PC-3 (cell line): ENCODE results near the gene PDP2. TPM values are rescaled to one million over a fixed set of nuclear protein-coding genes. Genes with fewer than 3 reads are reported as not detected.
"Not testable (repeated sequence)": the region's sequence is repeated elsewhere in the genome, so short reads cannot be mapped to it uniquely, and the experiment has no call there.

Source experiments
- ATAC-seq: fragments of 200-7000 bp; cut with Tn5 transposase; 2 replicates; pipeline ENCODE4 v1.9.1; 2020; ENCODE audit warnings: mild to moderate bottlenecking, moderate library complexity
- BruUV-seq: library from RNA; stranded (reverse); fragments of 400-500 nt; replicated peaks from 2 replicates; lab custom pipeline; 2021; lab: Mats Ljungman, UMichigan
- CTCF ChIA-PET: fragments of 300-600 bp; sonication (Branson Sonifier 250); formaldehyde crosslinking; loops from one replicate; lab custom pipeline; 2022; ENCODE audit warnings: antibody characterized with exemption; lab: Charles Lee
- POLR2A ChIA-PET: fragments of 300-600 bp; sonication (Branson Sonifier 250); formaldehyde crosslinking; loops from one replicate; lab custom pipeline; 2022; ENCODE audit warnings: antibody characterized with exemption; ENCODE audit not compliant: unreplicated experiment; lab: Charles Lee
- DNase-seq: peaks from one replicate; pipeline ENCODE4 v3.0.0-alpha.2; 2015
- H2AFZ ChIP-seq: fragments of 300-600 bp; sonication (generic); 2 replicates; pipeline ENCODE4 v1.6.0; 2016; ENCODE audit warnings: antibody characterized with exemption, low read length
- H3F3A ChIP-seq: fragments of 300-600 bp; sonication (generic); one replicate; pipeline ENCODE4 v1.6.0; 2017; ENCODE audit warnings: antibody characterized with exemption, low read length, control low read depth, mild to moderate bottlenecking; ENCODE audit not compliant: unreplicated experiment
- H3K27ac ChIP-seq: fragments of 300-600 bp; sonication (generic); 2 replicates; pipeline ENCODE4 v1.5.1; 2016; ENCODE audit warnings: mild to moderate bottlenecking, low read length
- H3K27me3 ChIP-seq: fragments of 300-600 bp; sonication (generic); 2 replicates; pipeline ENCODE4 v1.6.1; 2016; ENCODE audit warnings: low read length, mixed read lengths
- H3K36me3 ChIP-seq: fragments of 300-600 bp; sonication (generic); 2 replicates; pipeline ENCODE4 v1.6.1; 2016; ENCODE audit warnings: low read depth, mixed run types, low read length, mixed read lengths
- H3K4me1 ChIP-seq: fragments of 300-600 bp; sonication (generic); 2 replicates; pipeline ENCODE4 v1.5.1; 2016; ENCODE audit warnings: low read length; ENCODE audit not compliant: insufficient read depth
- H3K4me2 ChIP-seq: fragments of 300-600 bp; sonication (generic); 2 replicates; pipeline ENCODE4 v1.6.0; 2016; ENCODE audit warnings: low read length
- H3K4me3 ChIP-seq: fragments of 300-600 bp; sonication (generic); 2 replicates; pipeline ENCODE4 v1.5.1; 2016; ENCODE audit warnings: mild to moderate bottlenecking, low read length, mixed read lengths
- H3K79me2 ChIP-seq: fragments of 300-600 bp; sonication (generic); 2 replicates; pipeline ENCODE4 v1.6.1; 2017; ENCODE audit warnings: low read length, mixed read lengths
- H3K9ac ChIP-seq: fragments of 300-600 bp; sonication (generic); 2 replicates; pipeline ENCODE4 v1.6.0; 2016; ENCODE audit warnings: mild to moderate bottlenecking, low read length
- H3K9me2 ChIP-seq: fragments of 300-600 bp; sonication (generic); replicated peaks from 2 replicates; pipeline ENCODE4 v1.6.1; 2016; ENCODE audit warnings: mixed run types, low read length, mixed read lengths
- H3K9me3 ChIP-seq: fragments of 300-600 bp; sonication (generic); 2 replicates; pipeline ENCODE4 v1.6.1; 2016; ENCODE audit warnings: low read length, mixed read lengths
- H4K20me1 ChIP-seq: fragments of 300-600 bp; sonication (generic); 2 replicates; pipeline ENCODE4 v1.6.1; 2016; ENCODE audit warnings: low read length, mixed read lengths
- CTCF ChIP-seq: fragments of 300-600 bp; sonication (generic); conservative IDR thresholded peaks from 2 replicates; pipeline ENCODE4 v1.5.1; 2017; ENCODE audit warnings: antibody characterized with exemption, low read depth, mild to moderate bottlenecking, low read length
- EZH2 ChIP-seq: fragments of 300-600 bp; sonication (generic); IDR thresholded peaks from one replicate; pipeline ENCODE4 v1.6.1; 2017; ENCODE audit warnings: antibody characterized with exemption, mild to moderate bottlenecking, low read length; ENCODE audit not compliant: unreplicated experiment
- EZH2phosphoT487 ChIP-seq: fragments of 300-600 bp; sonication (generic); IDR thresholded peaks from 2 replicates; pipeline ENCODE4 v1.6.1; 2018; ENCODE audit warnings: mild to moderate bottlenecking, antibody characterized with exemption, low read length, borderline replicate concordance
- intact Hi-C: fragments of 100-400 bp; cut with micrococcal nuclease; formaldehyde crosslinking; loops from 2 replicates; pipeline ENCODE4 v1.9.0; 2023
- total RNA-seq: library from RNA; depleted of rRNA; stranded (reverse); fragments of >200 nt; gene quantifications from 2 replicates; pipeline ENCODE4 v1.2.3, GENCODE V29; 2014

PDP2 gene
- total RNA-seq, 1 experiment from 2014 or later = 2.8 TPM

DNA sequence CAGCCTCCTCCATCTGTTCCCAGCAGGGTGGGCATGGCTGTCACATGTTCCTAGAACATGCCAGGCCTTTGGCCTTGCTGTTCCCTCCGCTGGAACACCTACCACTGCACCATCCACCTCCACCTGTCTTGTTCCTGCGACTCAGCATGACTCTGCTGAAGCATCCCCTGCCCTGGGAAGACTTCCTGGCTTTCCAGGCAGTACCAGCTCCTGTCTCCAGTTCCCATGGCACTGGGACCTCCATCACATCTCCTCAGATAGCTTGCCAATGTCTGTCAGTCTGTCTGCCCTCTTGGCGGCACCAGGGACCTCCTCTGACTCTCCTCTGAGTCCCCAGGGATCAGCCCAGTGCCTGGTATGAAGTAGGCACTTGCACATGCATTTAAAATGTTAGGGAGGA lies 15.7 kb downstream of the PDP2 start:
- no peaks in the 10 kb centered on the region for H3K9me2 ChIP-seq
- no peak overlapping the region for H3K9ac ChIP-seq
- no peak overlapping the region for H2AFZ ChIP-seq
- no peaks in the 10 kb centered on the region for H4K20me1 ChIP-seq
- no peaks in the 10 kb centered on the region for H3K36me3 ChIP-seq
- H3F3A ChIP-seq = no peaks in the 10 kb centered on the region
- CTCF ChIA-PET = no interaction called here
- DNase-seq (no peak), ATAC-seq (no peak)
- no TSS peak for BruUV-seq
- H3K4me1 ChIP-seq = peaks cover 4% of the 10 kb centered on the region; the same call in 1 of the 2 replicates
- H3K79me2 ChIP-seq = no peaks in the 10 kb centered on the region
- no peaks in the 10 kb centered on the region for H3K9me3 ChIP-seq
- H3K4me2 ChIP-seq = no peak overlapping the region
- H3K27ac ChIP-seq = no peak overlapping the region
- H3K4me3 ChIP-seq = no peak overlapping the region
- no peak for TF ChIP-seq EZH2phosphoT487
- no peak for TF ChIP-seq CTCF
- no peak for TF ChIP-seq EZH2
- H3K27me3 ChIP-seq = no peaks in the 10 kb centered on the region
- intact Hi-C loops = no loop called here
- POLR2A ChIA-PET = no interaction called here

DNA sequence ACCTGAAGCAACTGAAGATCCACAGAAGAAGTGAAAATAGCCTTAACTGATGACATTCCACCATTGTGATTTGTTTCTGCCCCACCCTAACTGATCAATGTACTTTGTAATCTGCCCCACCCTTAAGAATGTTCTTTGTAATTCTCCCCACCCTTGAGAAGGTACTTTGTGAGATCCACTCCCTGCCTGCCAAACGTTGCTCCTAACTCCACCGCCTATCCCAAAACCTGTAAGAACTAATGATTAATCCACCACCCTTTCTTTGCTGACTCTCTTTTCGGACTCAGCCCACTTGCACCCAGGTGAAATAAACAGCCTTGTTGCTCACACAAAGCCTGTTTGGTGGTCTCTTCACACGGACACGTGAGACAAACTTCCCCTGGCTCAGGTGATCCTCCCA lies 16.4 kb downstream of the PDP2 start:
- ATAC-seq, CTCF ChIA-PET: not testable (repeated sequence)

DNA sequence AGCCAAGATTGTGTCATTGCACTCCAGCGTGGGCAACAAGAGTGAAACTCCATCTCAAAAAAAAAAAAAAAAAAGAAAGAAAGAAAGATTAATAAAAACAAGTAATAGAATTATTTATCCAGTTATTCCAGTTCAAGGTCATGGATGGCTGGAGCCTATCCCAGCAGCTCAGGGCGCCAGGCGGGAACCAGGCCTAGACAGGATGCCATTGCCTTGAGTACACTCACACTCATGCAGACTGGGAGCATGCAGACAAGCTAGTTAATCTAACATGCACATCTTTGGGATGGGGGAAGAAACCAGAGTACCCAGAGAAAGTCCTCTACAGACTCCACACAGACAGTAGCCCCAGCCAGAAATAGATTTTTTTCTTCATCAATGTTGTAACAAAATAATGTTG lies 17.9 kb downstream of the PDP2 start:
- no peak overlapping the region for H2AFZ ChIP-seq
- H3K79me2 ChIP-seq = no peaks in the 10 kb centered on the region
- no peak overlapping the region for H3K4me2 ChIP-seq
- BruUV-seq = no TSS peak
- ChIA-PET CTCF (no interaction called here), POLR2A (no interaction called here)
- H3F3A ChIP-seq = no peaks in the 10 kb centered on the region
- no peak for DNase-seq
- no peak overlapping the region for H3K9ac ChIP-seq
- intact Hi-C loops = no loop called here
- no peak for ATAC-seq
- H3K36me3 ChIP-seq = no peaks in the 10 kb centered on the region
- no peaks in the 10 kb centered on the region for H3K27me3 ChIP-seq
- TF ChIP-seq EZH2phosphoT487 (no peak), CTCF (no peak), EZH2 (no peak)
- H3K4me1 ChIP-seq = peaks cover 4% of the 10 kb centered on the region; the same call in 1 of the 2 replicates
- H3K4me3 ChIP-seq = no peak overlapping the region
- H4K20me1 ChIP-seq = no peaks in the 10 kb centered on the region
- H3K9me3 ChIP-seq = no peaks in the 10 kb centered on the region
- no peaks in the 10 kb centered on the region for H3K9me2 ChIP-seq
- no peak overlapping the region for H3K27ac ChIP-seq

More for the DNA sequence above, 16.4 kb downstream of the PDP2 start:
- H3K9me2 ChIP-seq, POLR2A ChIA-PET, H3K4me2 ChIP-seq, intact Hi-C loops, H3K4me3 ChIP-seq, H3K4me1 ChIP-seq, H3K9me3 ChIP-seq, H4K20me1 ChIP-seq, H3K27me3 ChIP-seq, H3K79me2 ChIP-seq, H3K27ac ChIP-seq, BruUV-seq, H3K9ac ChIP-seq, H3F3A ChIP-seq, H2AFZ ChIP-seq, H3K36me3 ChIP-seq, DNase-seq: not testable (repeated sequence)
